Naive thymus-derived CD8-positive, alpha-beta T cell (primary cell): ENCODE measurements around the gene CTTN. TPM values are rescaled to one million over a fixed set of nuclear protein-coding genes. Genes with fewer than 3 reads are reported as not detected.
"Not testable (repeated sequence)": the region's sequence is repeated elsewhere in the genome, so short reads cannot be mapped to it uniquely, and the experiment has no call there.

Experiments used
- ATAC-seq, 2 donors: fragments of 150-1000 bp; cut with Tn5 transposase in 1 of 2; sonication (Bioruptor Pico), chemical (Tn5 transposase) in 1 of 2; 1 replicate in 1 of 2; 2 replicates in 1 of 2; pipeline ENCODE4 v1.10.0; 2021; ENCODE audit warnings: mild to moderate bottlenecking in 2 of 2, moderate library complexity in 2 of 2
- POLR2A ChIA-PET: fragments of 350-600 bp; sonication (Branson Sonifier 250); formaldehyde crosslinking; loops from one replicate; lab custom pipeline; 2021; ENCODE audit warnings: antibody characterized with exemption; lab: Charles Lee
- DNase-seq, 10 donors: peaks; one replicate each; pipeline versions ENCODE4 v3.0.0 to v3.0.0-alpha.2; 2020 to 2022
- H3K27ac Mint-ChIP-seq, 10 donors: one replicate each; pipeline ENCODE4 v1.8.0; 2020 to 2022; ENCODE audit warnings: mild to moderate bottlenecking in 10 of 10, mixed read lengths in 10 of 10, moderate library complexity in 4 of 10, inconsistent platforms in 1 of 10
- H3K27me3 Mint-ChIP-seq, 5 donors: one replicate each; pipeline ENCODE4 v1.8.0; 2021 to 2022; ENCODE audit warnings: mixed read lengths in 5 of 5
- H3K36me3 Mint-ChIP-seq, 3 donors: one replicate each; pipeline ENCODE4 v1.8.0; 2020 to 2022; ENCODE audit warnings: mixed read lengths in 3 of 3, mild to moderate bottlenecking in 2 of 3, inconsistent platforms in 1 of 3
- H3K4me1 Mint-ChIP-seq, 4 donors: one replicate each; pipeline ENCODE4 v1.8.0; 2021 to 2022; ENCODE audit warnings: mixed read lengths in 4 of 4
- H3K4me3 Mint-ChIP-seq, 10 donors: one replicate each; pipeline ENCODE4 v1.8.0; 2020 to 2022; ENCODE audit warnings: mild to moderate bottlenecking in 10 of 10, mixed read lengths in 10 of 10, moderate library complexity in 6 of 10, inconsistent platforms in 1 of 10
- H3K9me3 Mint-ChIP-seq, 9 donors: one replicate each; pipeline ENCODE4 v1.8.0; 2020 to 2022; ENCODE audit warnings: mixed read lengths in 9 of 9, mild to moderate bottlenecking in 3 of 9, inconsistent platforms in 1 of 9, moderate library complexity in 1 of 9
- polyA plus RNA-seq, 3 donors: library from polyadenylated mRNA; unstranded; fragments of 300-500 nt; fragmentation: Illumina TruSeq; gene quantifications; one replicate each; pipeline ENCODE4 v1.2.3, GENCODE V29; 2021
- total RNA-seq, 8 experiments: library from RNA in 2 of 8; stranded (reverse) in 2 of 8; gene quantifications; one replicate each; pipeline ENCODE4 v1.2.3 and lab custom pipeline; 2021 to 2026

The CTTN gene
- total and polyA plus RNA-seq, 5 experiments from 2014 or later: 0.16 TPM; not detected in 4

DNA sequence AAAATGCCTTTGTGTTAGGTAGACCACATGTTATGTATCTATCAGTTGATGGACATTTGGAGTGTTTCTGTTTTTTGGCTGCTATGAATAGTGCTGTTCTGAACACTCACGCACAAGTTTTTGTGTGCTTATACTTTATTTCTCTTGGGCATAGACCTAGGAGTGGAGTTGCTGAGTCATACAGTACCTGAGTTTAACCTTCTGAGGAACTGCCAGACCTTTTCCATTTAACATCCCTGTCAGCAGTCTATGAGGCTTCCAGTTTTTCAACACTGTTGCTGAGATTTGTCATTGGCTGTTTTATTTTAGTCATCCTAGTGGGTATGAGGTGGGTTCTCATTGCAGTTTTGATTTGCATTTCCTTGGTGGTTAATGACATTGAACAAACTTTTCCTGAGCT lies 4.4 kb downstream of the CTTN start:
- Mint-ChIP-seq H3K27me3 (peaks cover 3 to 25% (median 10%) of the 10 kb centered on the region in 5 donors), H3K4me1 (peaks cover 5 to 8% (median 6%) of the 10 kb centered on the region in 4 donors), H3K27ac (no peak overlapping the region), H3K4me3 (no peak overlapping the region), H3K9me3 (peaks cover 0 to 3% (median 0%) of the 10 kb centered on the region in 9 donors), H3K36me3 (peaks cover 0 to 2% (median 0%) of the 10 kb centered on the region in 3 donors)
- DNase-seq (no peak), ATAC-seq (no peak)
- POLR2A ChIA-PET: no interaction called here

- H3K4me1 Mint-ChIP-seq: peaks cover 0 to 4% (median under 1%) of the 10 kb centered on the region in 4 donors
- no peak overlapping the region for H3K27ac Mint-ChIP-seq
- POLR2A ChIA-PET: no interaction called here
- peaks cover 0 to 23% (median 8%) of the 10 kb centered on the region in 5 donors for H3K27me3 Mint-ChIP-seq
- no peak for ATAC-seq
- H3K4me3 Mint-ChIP-seq: no peak overlapping the region
- peaks cover 0 to 3% (median 0%) of the 10 kb centered on the region in 9 donors for H3K9me3 Mint-ChIP-seq
- H3K36me3 Mint-ChIP-seq: no peaks in the 10 kb centered on the region
- DNase-seq: no peak
Observed at GRCh38 chr11:70404244-70404643, 5.9 kb downstream of the CTTN start.

- Mint-ChIP-seq H3K9me3 (no peaks in the 10 kb centered on the region), H3K36me3 (no peaks in the 10 kb centered on the region), H3K4me1 (no peaks in the 10 kb centered on the region), H3K27ac (no peak overlapping the region), H3K4me3 (no peak overlapping the region), H3K27me3 (peaks cover 0 to 37% (median 9%) of the 10 kb centered on the region in 5 donors)
- ATAC-seq (no peak), DNase-seq (no peak)
- POLR2A ChIA-PET: no interaction called here
Observed at GRCh38 chr11:70405679-70406395, 7.5 kb downstream of the CTTN start.

- no peak for ATAC-seq
- Mint-ChIP-seq H3K27ac (no peak overlapping the region), H3K4me1 (no peaks in the 10 kb centered on the region), H3K4me3 (no peak overlapping the region), H3K36me3 (no peaks in the 10 kb centered on the region), H3K9me3 (no peaks in the 10 kb centered on the region), H3K27me3 (peaks cover 0 to 44% (median 14%) of the 10 kb centered on the region in 5 donors)
- no peak for DNase-seq
- POLR2A ChIA-PET: no interaction called here
Observed at GRCh38 chr11:70407121-70407520, 8.8 kb downstream of the CTTN start.

DNA sequence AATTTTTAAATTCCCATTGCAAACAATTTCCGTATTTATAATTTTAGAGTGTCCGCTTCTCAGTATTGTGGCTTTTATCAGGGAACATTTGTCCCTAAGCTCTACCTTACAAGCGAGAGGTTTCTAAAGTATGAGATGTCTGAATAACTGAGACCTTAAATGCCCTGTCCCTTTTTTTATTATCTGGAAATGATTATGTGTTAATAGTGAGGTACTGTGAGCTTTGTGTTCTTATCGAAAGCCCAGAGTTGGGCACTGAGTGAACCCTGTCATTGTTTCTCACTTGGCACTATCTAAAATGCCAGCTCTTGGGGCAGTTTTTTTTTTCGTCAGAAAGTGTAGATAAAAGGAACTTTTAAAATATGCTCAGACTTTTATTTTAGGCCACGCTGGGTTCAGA lies 9.5 kb downstream of the CTTN start:
- no peak for DNase-seq
- Mint-ChIP-seq H3K9me3 (no peaks in the 10 kb centered on the region), H3K4me3 (no peak overlapping the region), H3K4me1 (no peaks in the 10 kb centered on the region), H3K27me3 (peaks cover under 1 to 46% (median 17%) of the 10 kb centered on the region in 5 donors), H3K27ac (no peak overlapping the region), H3K36me3 (no peaks in the 10 kb centered on the region)
- POLR2A ChIA-PET: no interaction called here
- ATAC-seq: no peak

DNA sequence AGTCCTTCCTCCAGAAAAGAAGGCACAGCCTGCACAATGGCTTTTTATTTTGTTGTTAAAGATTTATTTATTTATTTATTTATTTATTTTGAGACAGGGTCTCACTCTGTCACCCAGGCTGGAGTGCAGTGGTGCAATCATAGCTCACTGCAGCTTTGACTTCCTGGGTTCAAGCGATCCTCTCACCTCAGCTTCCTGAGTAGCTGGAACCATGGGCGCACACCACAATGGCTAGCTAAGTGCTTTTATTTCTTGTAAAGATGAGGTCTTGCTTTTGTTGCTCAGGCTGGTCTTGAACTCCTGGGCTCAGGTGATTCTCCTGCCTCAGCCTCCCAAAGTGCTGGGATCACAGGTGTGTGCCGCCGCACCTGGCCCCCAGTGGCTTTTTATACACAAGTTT lies 10.0 kb downstream of the CTTN start:
- H3K36me3 Mint-ChIP-seq, DNase-seq, POLR2A ChIA-PET, H3K4me1 Mint-ChIP-seq, ATAC-seq, H3K27ac Mint-ChIP-seq, H3K9me3 Mint-ChIP-seq, H3K4me3 Mint-ChIP-seq: not testable (repeated sequence)
- peaks cover 2 to 47% (median 19%) of the 10 kb centered on the region in 5 donors for H3K27me3 Mint-ChIP-seq

- POLR2A ChIA-PET: no interaction called here
- H3K36me3 Mint-ChIP-seq: no peaks in the 10 kb centered on the region
- peaks cover 2 to 44% (median 15%) of the 10 kb centered on the region in 5 donors for H3K27me3 Mint-ChIP-seq
Observed at GRCh38 chr11:70409437-70409836, 11.1 kb downstream of the CTTN start.

GRCh38 chr11:70409871-70410270 lies 11.5 kb downstream of the CTTN start:
- ATAC-seq (no peak), DNase-seq (no peak)
- Mint-ChIP-seq H3K27ac (no peak overlapping the region), H3K27me3 (peaks cover 2 to 47% (median 18%) of the 10 kb centered on the region in 5 donors), H3K36me3 (no peaks in the 10 kb centered on the region), H3K4me1 (peaks cover 0 to 1% (median 0%) of the 10 kb centered on the region in 4 donors), H3K4me3 (no peak overlapping the region), H3K9me3 (no peaks in the 10 kb centered on the region)
- POLR2A ChIA-PET: no interaction called here

More at GRCh38 chr11:70409437-70409836, 11.1 kb downstream of the CTTN start:
- ATAC-seq (no peak), DNase-seq (no peak)
- Mint-ChIP-seq H3K9me3 (no peaks in the 10 kb centered on the region), H3K27ac (no peak overlapping the region), H3K4me1 (no peaks in the 10 kb centered on the region), H3K4me3 (no peak overlapping the region)

GRCh38 chr11:70410276-70411205 lies 12.2 kb downstream of the CTTN start:
- Mint-ChIP-seq H3K36me3 (no peaks in the 10 kb centered on the region), H3K9me3 (no peaks in the 10 kb centered on the region), H3K27me3 (peaks cover 2 to 52% (median 18%) of the 10 kb centered on the region in 5 donors), H3K4me1 (peaks cover 0 to 3% (median 0%) of the 10 kb centered on the region in 4 donors), H3K27ac (no peak overlapping the region), H3K4me3 (no peak overlapping the region)
- ATAC-seq: no peak
- DNase-seq: no peak
- POLR2A ChIA-PET: no interaction called here

DNA sequence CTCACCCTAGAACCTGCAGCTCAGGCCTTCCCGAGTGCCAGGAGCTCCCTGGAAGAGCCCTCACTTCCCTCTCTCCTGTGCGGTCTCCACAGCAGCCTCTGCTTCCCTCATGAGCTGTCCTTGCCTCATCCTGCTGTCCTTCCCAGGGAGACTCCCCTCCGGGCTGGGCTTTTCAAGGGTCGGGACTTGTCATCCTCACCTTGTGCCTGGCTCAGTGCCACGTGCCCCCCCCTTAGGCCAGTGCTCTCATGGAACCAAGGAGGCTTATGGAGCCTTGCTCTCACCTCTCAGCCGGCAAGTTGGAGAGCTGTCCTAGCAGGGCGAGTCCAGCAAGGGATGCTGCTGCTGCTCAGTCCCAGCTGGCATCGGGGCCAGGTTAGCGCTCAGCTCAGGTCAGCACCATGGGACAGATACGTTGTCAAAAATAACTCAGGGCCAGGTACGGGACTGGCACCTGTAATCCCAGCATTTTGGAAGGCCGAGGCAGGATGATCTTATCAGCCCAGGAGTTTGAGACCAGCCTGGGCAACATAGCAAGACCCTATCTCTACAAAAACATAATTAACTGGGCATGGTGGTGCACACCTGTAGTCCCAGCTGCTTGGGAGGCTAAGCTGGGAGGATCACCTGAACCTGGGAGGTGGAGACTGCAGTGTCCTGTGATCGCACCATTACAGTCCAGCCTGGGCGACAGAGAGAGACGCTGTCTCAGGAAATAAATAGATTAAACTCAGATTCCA lies 13.6 kb downstream of the CTTN start:
- Mint-ChIP-seq H3K27ac (no peak overlapping the region), H3K27me3 (peaks cover 2 to 52% (median 26%) of the 10 kb centered on the region in 5 donors), H3K4me3 (no peak overlapping the region), H3K36me3 (no peaks in the 10 kb centered on the region), H3K9me3 (no peaks in the 10 kb centered on the region), H3K4me1 (peaks cover 2 to 4% (median 3%) of the 10 kb centered on the region in 4 donors)
- POLR2A ChIA-PET: no interaction called here
- DNase-seq (no peak), ATAC-seq (no peak)

DNA sequence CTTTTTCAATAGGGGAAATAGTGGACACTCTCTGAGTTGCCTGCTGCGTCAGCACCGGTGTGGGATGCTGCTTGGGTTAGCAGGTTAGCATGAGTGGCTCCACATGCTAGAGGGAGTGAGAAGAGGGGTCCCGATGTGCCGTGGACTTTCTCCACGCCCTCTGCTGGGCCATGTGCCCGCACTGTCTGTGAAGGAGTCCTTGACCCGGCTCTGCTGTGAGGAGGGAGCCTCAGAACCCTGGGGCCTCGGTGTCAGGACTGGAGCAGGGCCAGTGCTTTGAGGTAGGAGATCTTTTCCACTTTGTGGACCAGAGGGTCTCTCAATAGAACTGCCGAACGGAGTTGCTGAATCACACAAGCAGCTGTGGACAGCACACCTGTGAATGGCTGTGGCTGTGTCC lies 14.8 kb downstream of the CTTN start:
- no peak for DNase-seq
- no peak overlapping the region for H3K27ac Mint-ChIP-seq
- POLR2A ChIA-PET: no interaction called here
- H3K4me1 Mint-ChIP-seq: peaks cover 2 to 4% (median 3%) of the 10 kb centered on the region in 4 donors
- no peak overlapping the region for H3K4me3 Mint-ChIP-seq
- H3K36me3 Mint-ChIP-seq: no peaks in the 10 kb centered on the region
- no peaks in the 10 kb centered on the region for H3K9me3 Mint-ChIP-seq
- H3K27me3 Mint-ChIP-seq: peaks cover 2 to 52% (median 27%) of the 10 kb centered on the region in 5 donors
- no peak for ATAC-seq

DNA sequence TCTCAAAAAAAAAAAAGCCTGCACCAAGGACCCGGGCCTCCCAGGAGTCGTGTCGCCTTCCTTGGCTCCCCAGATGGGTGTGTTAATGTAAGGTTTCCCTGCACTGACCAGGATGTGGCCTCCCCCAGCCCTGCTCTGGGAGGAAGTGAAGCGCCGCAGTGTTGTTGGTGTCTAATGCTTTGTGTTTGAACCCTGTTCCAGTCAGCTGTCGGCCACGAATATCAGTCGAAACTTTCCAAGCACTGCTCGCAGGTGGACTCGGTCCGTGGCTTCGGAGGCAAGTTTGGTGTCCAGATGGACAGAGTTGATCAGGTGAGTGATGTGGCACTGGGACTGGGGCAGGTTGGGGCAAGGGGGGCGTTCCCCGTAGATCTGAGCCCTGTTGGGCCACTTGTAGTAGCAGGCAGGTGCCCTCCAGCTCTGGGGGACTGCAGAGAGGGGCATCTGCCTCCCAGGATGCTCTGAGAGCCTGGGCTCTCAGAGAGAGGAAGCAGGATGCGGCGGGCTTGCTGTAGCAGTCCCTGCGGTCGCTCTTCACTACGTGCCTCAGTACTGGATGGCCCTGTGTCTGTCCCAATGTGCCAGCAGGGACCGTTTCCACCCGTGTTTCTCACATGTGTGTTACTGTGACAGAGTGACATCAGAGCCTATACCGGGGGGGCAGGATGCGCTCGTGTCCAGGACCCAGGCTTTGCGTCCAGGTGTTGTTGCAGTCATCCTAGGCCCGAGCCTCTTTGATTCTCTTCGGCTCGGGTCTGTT lies 16.2 kb downstream of the CTTN start:
- peaks cover 2 to 4% (median 3%) of the 10 kb centered on the region in 4 donors for H3K4me1 Mint-ChIP-seq
- no peak for ATAC-seq
- no peaks in the 10 kb centered on the region for H3K9me3 Mint-ChIP-seq
- peak overlapping the region in 1 of 10 donors; percentile 20 for H3K27ac Mint-ChIP-seq
- H3K27me3 Mint-ChIP-seq: peaks cover 2 to 47% (median 25%) of the 10 kb centered on the region in 5 donors
- no peak for DNase-seq
- POLR2A ChIA-PET: no interaction called here
- no peak overlapping the region for H3K4me3 Mint-ChIP-seq
- no peaks in the 10 kb centered on the region for H3K36me3 Mint-ChIP-seq
